Endothelial cell of umbilical vein (primary cell): ENCODE measurements around the gene COL7A1.

Source experiments
- CTCF ChIP-seq, 2 donors: IDR thresholded peaks; 1 replicate in 1 of 2; 2 replicates in 1 of 2; pipeline ENCODE4 v1.5.1; 2011; ENCODE audit warnings: low read length in 2 of 2, mild to moderate bottlenecking in 2 of 2, moderate library complexity in 2 of 2, control low read depth in 1 of 2, inconsistent platforms in 1 of 2, low read depth in 1 of 2; ENCODE audit not compliant: insufficient read depth in 1 of 2; ENCODE audit errors: extremely low read depth in 1 of 2
- EZH2 ChIP-seq: IDR thresholded peaks from 2 replicates; pipeline ENCODE4 v1.6.1; 2012; ENCODE audit warnings: borderline replicate concordance, low read depth, mild to moderate bottlenecking, moderate library complexity, low read length, inconsistent platforms; ENCODE audit not compliant: severe bottlenecking
- MAX ChIP-seq: IDR thresholded peaks from 2 replicates; pipeline ENCODE4 v1.6.1; 2011; ENCODE audit not compliant: insufficient read depth, insufficient read length
- POLR2A ChIP-seq: IDR thresholded peaks from 2 replicates; pipeline ENCODE4 v1.6.1; 2012; ENCODE audit warnings: low read depth, mild to moderate bottlenecking, control low read depth, low read length
- POLR2AphosphoS5 ChIP-seq: IDR thresholded peaks from 2 replicates; pipeline ENCODE4 v1.6.1; 2012; ENCODE audit warnings: low read depth, mild to moderate bottlenecking, control low read depth, low read length, moderate library complexity; ENCODE audit not compliant: insufficient read depth

- TF ChIP-seq CTCF (IDR thresholded peaks at IDR 0.05; ENCODE audit: extremely low read depth in 1 of 2, insufficient read depth in 1 of 2, low read depth in 1 of 2, low read length in 2 of 2) (no peak), EZH2 (no peak), POLR2A (no peak), MAX (no peak), POLR2AphosphoS5 (no peak)
Measured at GRCh38 chr3:48594417-48595049, 596 bp downstream of the COL7A1 start.
